GM13977 (cell line): ENCODE data around the gene ZNF26.

Experiments used
- DNase-seq: peaks from one replicate; pipeline ENCODE4 v3.0.0; 2012; ENCODE audit warnings: low spot score
- in situ Hi-C: fragments of 300-500 bp; cut with MboI; formaldehyde crosslinking; loops from one replicate; pipeline ENCODE4 v1.12.0; 2022; ENCODE audit warnings: low sequenced_read_pairs, low pct_unique_long_range_greater_than_20kb, mixed read lengths, inconsistent platforms; ENCODE audit not compliant: unreplicated experiment
- TF ChIP-seq, protein P1 (sequence below): IDR thresholded peaks from 2 replicates; pipeline ENCODE4 v1.5.1; 2012; ENCODE audit warnings: mild to moderate bottlenecking, control low read depth; ENCODE audit not compliant: insufficient read depth; ENCODE audit errors: extremely low read depth, missing control alignments

ZNF26 gene

GRCh38 chr12:133073836-133074235 is 87.7 kb downstream of the ZNF26 start:
- in situ Hi-C loops = no loop called here
- no peak for DNase-seq
- TF ChIP-seq, protein P1, sequence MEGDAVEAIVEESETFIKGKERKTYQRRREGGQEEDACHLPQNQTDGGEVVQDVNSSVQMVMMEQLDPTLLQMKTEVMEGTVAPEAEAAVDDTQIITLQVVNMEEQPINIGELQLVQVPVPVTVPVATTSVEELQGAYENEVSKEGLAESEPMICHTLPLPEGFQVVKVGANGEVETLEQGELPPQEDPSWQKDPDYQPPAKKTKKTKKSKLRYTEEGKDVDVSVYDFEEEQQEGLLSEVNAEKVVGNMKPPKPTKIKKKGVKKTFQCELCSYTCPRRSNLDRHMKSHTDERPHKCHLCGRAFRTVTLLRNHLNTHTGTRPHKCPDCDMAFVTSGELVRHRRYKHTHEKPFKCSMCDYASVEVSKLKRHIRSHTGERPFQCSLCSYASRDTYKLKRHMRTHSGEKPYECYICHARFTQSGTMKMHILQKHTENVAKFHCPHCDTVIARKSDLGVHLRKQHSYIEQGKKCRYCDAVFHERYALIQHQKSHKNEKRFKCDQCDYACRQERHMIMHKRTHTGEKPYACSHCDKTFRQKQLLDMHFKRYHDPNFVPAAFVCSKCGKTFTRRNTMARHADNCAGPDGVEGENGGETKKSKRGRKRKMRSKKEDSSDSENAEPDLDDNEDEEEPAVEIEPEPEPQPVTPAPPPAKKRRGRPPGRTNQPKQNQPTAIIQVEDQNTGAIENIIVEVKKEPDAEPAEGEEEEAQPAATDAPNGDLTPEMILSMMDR = no peak
